BE2C (cell line): ENCODE data around the gene PDGFRB.

ENCODE experiments used
- DNase-seq: peaks from one replicate; pipeline ENCODE4 v3.0.0-alpha.2; 2020
- H3K27me3 ChIP-seq: fragments of 250-450 bp; sonication (Bioruptor Pico); 2 replicates; pipeline ENCODE4 v1.5.1; 2020; ENCODE audit warnings: mild to moderate bottlenecking
- H3K36me3 ChIP-seq: fragments of 250-450 bp; sonication (Bioruptor Pico); 2 replicates; pipeline ENCODE4 v1.5.1; 2020; ENCODE audit warnings: mild to moderate bottlenecking
- H3K4me1 ChIP-seq: fragments of 250-450 bp; sonication (Bioruptor Pico); 2 replicates; pipeline ENCODE4 v1.5.1; 2020
- H3K4me3 ChIP-seq: 2 replicates; pipeline ENCODE4 v1.5.1; 2011; ENCODE audit warnings: low read depth, low read length
- H3K9me3 ChIP-seq: fragments of 250-450 bp; sonication (Bioruptor Pico); 2 replicates; pipeline ENCODE4 v1.5.1; 2020
- TF ChIP-seq, protein P1 (sequence below): IDR thresholded peaks from 2 replicates; pipeline ENCODE4 v1.5.1; 2012; ENCODE audit warnings: mild to moderate bottlenecking, low read depth, low read length

Gene PDGFRB

GRCh38 chr5:150135557-150136304 lies 19.9 kb downstream of the PDGFRB start:
- TF ChIP-seq, protein P1, sequence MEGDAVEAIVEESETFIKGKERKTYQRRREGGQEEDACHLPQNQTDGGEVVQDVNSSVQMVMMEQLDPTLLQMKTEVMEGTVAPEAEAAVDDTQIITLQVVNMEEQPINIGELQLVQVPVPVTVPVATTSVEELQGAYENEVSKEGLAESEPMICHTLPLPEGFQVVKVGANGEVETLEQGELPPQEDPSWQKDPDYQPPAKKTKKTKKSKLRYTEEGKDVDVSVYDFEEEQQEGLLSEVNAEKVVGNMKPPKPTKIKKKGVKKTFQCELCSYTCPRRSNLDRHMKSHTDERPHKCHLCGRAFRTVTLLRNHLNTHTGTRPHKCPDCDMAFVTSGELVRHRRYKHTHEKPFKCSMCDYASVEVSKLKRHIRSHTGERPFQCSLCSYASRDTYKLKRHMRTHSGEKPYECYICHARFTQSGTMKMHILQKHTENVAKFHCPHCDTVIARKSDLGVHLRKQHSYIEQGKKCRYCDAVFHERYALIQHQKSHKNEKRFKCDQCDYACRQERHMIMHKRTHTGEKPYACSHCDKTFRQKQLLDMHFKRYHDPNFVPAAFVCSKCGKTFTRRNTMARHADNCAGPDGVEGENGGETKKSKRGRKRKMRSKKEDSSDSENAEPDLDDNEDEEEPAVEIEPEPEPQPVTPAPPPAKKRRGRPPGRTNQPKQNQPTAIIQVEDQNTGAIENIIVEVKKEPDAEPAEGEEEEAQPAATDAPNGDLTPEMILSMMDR = no peak
- no peak for DNase-seq
- Histone ChIP-seq H3K27me3 (no peaks in the 10 kb centered on the region), H3K36me3 (peaks cover 15% of the 10 kb centered on the region), H3K4me3 (no peak overlapping the region), H3K4me1 (peaks cover 23% of the 10 kb centered on the region), H3K9me3 (no peaks in the 10 kb centered on the region)

DNA sequence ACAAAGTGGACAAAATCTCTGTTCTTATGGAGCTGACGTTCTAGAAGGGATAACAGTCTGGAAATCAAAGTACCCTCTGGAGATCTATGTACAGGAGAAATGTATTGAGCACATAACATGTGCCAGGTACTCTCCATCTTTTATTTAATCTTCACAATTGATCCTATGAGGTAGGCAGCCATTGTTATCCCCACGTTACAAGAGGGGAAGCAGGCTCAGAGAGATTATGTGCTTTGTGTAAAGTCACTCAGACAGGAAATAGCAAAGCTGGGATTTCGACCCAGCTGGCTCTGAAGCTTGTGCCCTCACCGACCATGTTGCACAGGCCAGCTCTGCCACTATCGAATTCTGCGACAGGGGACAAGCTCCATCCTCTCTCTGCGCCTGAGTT lies 21.5 kb downstream of the PDGFRB start:
- Histone ChIP-seq H3K4me3 (no peak overlapping the region), H3K36me3 (peaks cover 20% of the 10 kb centered on the region), H3K9me3 (no peaks in the 10 kb centered on the region), H3K4me1 (peaks cover 22% of the 10 kb centered on the region), H3K27me3 (no peaks in the 10 kb centered on the region)
- TF ChIP-seq, protein P1 = no peak
- no peak for DNase-seq

GRCh38 chr5:150133581-150134197 lies 22.0 kb downstream of the PDGFRB start:
- H3K4me3 ChIP-seq = no peak overlapping the region
- TF ChIP-seq, protein P1 = no peak
- no peak for DNase-seq
- no peaks in the 10 kb centered on the region for H3K9me3 ChIP-seq
- no peaks in the 10 kb centered on the region for H3K27me3 ChIP-seq
- peaks cover 24% of the 10 kb centered on the region for H3K36me3 ChIP-seq
- peaks cover 16% of the 10 kb centered on the region for H3K4me1 ChIP-seq

DNA sequence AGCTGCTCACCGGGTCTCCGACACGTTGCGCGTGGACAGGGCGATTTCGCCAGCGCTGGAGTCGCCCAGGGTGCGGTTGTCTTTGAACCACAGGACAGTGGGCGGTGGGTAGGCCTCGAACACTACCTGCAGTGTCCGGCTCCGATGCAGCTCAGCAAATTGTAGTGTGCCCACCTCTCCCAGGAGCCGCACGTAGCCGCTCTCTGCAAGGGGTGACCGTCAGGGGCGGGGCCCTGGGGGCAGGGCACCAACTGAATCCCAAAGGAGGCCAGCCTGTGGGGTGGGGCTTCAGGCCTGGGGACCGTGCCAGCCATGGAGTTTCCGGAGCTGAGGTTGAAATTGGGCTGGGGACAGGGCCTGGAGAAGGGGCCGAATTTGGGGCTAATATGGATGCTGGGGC lies 22.9 kb downstream of the PDGFRB start:
- Histone ChIP-seq H3K27me3 (no peaks in the 10 kb centered on the region), H3K4me1 (peaks cover 7% of the 10 kb centered on the region; the same call in 1 of the 2 replicates), H3K4me3 (no peak overlapping the region), H3K36me3 (peaks cover 24% of the 10 kb centered on the region), H3K9me3 (no peaks in the 10 kb centered on the region)
- TF ChIP-seq, protein P1 = no peak
- no peak for DNase-seq

DNA sequence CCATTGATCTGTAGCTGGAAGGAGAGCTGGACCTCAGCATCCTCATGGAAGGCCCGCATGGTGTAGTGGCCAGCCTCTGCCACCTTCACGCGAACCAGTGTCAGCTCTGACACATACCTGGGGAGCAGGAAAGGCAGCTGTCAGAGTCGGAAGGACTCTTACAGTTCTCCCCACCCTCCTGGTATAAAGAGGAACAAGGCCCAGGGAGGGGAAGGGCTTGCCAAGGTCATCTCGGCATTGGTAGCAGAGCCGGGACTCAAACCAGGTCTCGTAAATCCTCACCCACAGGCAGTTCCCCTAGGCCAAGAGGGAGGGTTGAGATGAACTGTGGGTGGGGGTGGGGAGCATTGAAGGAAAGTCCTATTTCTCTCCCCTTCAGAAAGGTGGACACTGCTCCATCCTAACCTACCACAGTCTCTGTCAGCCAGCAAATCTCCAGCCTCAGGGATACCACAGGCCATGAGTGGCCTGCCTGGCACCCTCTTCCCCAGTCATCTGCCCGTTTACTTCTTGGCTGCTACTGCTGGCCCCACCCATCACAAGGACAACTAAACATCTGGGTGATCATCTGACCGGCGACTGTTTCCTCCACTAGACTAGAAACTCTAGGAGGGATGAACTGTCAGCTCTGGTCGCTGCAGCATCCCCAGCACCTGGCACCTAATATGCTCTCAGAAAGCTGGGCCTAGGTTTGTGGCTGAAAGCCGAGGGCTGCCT lies 23.5 kb downstream of the PDGFRB start:
- no peak overlapping the region for H3K4me3 ChIP-seq

More for the DNA sequence above, 23.5 kb downstream of the PDGFRB start:
- peaks cover under 1% of the 10 kb centered on the region; the same call in 1 of the 2 replicates for H3K4me1 ChIP-seq
- TF ChIP-seq, protein P1 = no peak
- DNase-seq = no peak
- H3K27me3 ChIP-seq = no peaks in the 10 kb centered on the region
- H3K9me3 ChIP-seq = no peaks in the 10 kb centered on the region
- H3K36me3 ChIP-seq = peaks cover 24% of the 10 kb centered on the region
